ENCODE results near the gene SMU1.

Gene SMU1

DNA sequence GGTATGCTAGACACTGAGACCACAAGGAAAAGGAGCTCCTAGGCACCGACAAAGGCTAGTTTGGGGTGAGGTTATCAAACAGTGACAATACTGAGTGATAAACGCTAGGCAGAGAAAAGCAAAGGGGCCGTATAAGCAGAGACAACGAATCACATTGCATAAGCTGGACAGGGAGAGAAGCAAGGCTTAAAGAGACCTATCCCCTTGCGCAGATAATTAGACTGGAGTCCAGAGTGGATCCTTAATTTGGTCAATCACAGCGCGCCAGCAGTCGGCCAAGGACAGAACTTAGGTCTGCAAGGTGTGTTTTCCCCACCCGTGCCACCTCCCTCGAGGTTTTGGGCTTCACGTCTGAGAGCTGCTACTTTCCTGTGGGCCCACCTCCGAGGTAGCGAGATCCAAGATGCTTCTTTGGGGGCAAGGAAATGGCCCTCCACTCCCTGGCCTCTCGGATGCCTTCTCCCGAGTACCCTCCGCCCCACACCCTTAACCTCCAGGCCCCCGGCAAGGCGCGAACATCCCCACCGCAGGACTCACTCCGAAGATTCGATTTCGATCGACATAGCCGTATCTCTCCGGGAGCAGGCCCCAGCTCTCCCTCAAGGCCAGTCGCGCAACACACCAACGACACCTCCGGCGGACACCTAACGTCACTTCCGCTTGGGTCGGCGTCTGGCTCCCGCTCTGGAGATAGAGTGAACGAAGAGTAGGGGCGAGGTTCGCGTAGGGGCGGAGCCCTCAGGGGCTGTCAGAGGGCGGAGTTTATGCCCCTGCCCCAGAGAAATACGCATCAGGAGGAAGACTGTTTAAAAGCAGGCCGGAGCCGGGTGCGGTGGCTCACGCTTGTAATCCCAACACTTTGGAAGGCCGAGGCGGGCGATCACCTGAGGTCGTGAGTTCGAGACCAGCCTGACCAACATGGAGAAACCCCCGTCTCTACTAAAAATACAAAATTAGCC, at the start of gene SMU1:
SMU1 (minus strand) TSS at position 629 of the 959 bp plus-strand sequence; CDS start at position 563, 66 bp downstream.
- peak; percentile 17 for FAIRE-seq

DNA sequence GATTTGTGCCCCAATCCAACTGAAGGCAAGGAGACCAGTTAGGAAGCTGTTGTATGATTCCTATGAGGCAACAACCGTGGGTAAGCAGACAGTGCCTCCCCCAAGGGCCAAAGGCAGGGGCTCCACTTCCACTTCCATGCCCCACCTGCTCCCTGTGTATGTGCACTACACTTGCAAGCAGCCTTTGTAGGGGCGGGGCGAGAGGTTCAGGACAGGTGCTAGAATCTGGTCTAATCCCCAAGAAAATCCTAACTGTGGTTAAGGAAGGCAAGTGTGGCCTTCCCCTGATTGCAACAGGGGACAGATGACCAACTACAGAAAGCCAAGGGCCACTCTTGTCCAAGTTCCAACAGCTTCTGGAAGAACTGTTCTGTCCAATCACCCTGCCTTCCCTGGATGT, 49.0 kb upstream of the SMU1 start:
- FAIRE-seq, result no peak

DNA sequence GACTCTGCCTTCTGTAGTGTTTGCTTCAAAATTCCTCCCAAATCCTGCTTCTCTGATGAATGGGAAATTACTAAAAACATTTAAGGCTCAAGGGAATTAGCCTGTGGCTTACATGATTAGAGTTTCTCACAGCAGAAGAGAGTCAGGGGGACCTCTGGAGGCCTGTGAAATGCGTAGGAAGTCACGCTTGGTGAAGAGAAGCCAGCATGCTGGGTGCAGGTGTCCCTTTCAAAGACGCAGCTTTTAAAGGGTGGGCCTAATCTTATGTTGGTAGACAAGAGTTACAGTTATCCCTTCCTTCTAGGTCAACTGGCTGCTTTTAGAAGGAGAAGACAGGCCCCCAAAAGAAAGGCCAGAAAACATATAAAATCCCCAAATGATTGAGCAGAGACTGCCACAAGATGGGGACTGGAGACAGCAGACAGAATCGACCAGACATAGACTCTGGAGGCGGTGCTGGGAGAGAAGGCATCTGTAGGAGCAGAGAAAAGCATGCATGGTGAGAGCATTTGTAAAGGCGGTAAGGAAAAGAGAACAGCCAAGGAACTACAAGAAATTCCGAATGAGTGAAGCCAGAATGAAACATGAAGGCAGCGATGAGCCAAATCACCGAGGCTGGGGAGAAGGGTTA, 48.4 kb upstream of the SMU1 start:
- FAIRE-seq, result no peak

DNA sequence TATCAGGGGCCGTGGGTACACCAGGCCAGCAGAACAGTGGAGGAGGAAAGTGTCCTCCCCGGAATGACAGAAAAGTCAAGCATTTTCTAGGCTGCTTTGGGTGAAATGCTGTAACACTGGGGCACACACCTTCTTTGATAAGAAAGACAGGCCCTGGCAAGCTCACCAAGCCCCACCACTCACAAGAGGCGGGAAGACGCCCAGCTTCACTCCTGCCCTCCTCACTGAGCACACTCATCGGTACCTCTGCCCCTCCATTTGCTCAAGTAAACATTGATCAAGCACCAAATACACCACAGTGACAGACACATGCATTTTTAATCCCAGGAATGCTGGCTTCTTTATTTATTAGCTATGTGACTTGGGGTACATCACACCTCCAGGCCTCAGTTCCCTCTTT, 47.6 kb upstream of the SMU1 start:
- no peak for FAIRE-seq

DNA sequence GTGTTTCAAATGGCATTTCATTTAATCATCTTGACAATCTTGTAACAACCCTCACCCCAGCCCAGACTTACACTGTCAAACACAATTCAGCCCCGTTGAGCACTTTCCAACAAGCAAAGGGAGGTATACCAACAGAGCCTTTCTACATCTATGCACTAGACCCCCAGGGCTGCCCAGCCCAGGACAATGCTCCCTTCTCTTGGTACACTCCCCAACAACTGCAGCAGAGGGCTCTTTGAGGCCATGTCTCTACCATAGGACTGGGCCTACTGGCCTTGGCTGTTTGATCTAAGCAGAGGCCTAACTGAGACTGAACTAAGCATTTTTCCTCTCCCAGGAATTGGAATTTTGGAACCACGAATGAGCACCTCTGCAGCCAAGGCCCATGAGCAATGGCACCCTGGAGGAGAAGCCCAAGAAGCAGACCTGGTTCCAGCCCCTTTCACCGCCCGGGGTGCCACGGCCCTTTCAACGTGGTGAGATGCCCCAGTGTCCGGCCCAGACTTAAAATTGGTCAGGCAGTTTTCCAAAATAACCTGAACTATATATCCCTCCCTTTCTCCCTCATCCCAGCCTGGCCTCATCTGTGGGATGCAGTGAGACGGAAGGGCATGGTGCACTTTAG, 47.0 kb upstream of the SMU1 start:
- no peak for FAIRE-seq

DNA sequence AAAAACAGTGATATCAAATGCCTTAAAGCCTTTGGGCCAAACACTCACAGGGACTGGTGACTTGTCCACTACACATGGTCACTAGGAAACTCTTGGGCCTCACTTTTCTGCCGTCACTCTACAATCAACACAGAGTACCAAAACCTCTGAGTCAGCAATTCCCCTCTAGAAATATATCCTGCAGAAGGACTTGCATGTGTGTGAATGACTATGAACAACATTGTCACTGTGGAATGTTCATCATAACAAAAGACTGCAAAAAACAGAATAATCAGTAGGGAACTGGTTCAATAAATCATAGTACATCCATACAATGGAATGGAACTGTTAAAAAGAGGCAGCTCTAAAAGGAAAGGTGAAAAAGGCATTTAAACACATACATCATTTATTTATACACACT, 44.1 kb upstream of the SMU1 start:
- FAIRE-seq, result no peak

DNA sequence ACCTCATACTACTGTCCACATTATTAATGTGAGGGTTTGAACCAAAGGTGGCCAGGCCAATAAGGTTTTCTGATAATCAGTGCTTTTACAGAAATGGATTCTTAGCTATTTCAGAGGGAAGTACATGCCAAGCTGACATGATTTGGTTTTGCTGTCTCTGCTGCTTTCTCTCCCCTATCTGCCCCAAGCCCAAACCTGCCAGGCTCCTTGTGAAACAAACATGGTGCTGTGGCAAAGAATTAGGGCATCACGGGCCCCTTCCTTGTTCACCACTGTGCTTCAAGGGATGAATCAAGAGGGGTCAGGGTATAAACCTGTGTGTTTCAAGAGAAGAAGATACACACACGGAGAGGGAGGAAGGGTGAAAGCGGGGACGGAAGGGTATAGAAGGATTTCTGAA, 41.3 kb upstream of the SMU1 start:
- no peak for FAIRE-seq

DNA sequence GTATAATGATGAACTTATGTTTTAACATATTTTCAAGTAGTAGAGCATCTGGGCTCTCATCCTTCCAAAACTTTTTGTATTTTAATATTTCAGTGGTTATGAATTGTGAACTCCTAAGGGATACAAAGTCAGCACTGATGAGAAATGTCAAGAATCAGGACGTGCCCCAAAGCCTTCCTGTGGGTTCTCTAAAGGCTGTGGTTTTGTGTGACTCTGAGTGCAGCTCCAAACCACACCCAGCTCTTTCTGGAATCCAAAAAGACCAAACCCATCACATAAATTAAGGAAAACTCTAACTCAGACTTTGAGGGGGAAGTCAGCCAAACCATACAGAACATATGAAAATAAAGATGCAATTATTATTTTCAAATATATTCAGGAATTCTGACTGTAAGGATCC, 40.8 kb upstream of the SMU1 start:
- no peak for FAIRE-seq

DNA sequence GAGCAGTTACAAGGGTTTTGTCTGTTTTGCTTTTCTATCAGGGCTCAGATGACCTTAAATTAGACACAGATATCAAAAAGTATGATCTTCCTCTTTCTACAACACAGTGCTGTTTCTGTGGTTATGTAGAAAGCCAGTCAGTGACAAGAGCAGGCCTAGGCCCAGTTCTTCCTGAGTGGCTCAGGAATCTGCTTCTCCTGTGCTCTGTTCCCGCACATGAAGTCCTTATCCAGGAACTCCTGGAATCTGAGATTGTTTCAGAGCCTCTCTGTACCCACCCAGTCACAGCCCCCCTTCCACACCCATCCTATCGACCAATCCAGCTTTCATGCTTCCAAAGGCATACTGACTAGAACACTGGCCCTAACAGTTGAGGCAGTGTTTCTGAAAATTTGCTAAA, 40.4 kb upstream of the SMU1 start:
- FAIRE-seq, result no peak

DNA sequence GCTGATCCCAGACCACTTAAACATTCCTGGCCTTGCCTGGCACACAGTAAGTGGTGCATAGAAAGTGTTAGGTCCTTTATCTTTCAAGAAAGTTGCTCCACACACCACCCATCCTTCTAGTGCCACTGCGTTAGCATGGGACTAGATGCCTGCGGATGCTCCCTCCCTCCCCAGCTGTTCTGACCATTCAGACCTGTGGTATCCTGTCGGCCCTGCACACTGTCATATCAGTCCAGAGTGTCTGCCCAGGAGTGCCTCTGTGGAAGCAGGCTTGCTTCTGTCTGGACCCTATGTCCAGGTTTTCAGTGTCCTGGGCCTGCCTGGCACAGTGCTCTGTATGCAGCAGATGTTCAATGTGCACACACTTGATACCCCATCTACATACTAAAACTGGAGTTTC, 38.3 kb upstream of the SMU1 start:
- FAIRE-seq, result no peak

DNA sequence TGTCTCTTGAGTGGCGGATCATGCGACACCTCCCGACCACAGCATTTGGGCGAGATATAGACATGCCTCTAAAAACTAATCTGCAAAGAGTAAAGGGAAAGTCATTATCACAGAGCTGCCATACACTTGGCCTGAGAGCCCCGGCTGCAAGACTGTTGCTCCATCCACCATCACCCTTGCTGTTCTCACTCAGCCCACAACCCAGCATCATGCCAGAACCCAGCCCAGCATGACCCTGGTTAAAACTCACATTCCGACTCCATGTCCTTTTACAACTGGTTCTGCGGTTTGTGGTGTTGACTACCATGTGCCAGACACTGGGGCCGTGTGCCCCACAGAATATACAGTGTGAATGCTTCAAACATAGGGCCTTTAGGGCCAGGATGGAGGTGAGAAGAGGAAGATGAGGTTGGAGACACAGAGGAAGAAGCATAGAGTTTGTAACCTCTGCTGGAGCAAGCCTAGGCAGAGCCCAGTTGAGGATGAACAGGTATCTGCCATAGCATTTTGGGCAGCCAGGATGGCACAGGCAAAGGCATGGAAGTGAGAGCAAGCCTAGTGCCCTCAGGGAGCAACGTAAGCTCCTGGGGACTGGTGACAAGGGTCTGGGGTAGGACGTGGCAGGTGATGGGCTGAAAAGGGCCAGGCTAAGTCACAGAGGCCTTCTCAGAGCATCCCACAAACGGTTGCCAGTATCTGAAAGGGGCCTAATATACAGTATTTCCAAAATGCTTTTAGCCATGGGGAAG, 37.5 kb upstream of the SMU1 start:
- FAIRE-seq, result no peak

DNA sequence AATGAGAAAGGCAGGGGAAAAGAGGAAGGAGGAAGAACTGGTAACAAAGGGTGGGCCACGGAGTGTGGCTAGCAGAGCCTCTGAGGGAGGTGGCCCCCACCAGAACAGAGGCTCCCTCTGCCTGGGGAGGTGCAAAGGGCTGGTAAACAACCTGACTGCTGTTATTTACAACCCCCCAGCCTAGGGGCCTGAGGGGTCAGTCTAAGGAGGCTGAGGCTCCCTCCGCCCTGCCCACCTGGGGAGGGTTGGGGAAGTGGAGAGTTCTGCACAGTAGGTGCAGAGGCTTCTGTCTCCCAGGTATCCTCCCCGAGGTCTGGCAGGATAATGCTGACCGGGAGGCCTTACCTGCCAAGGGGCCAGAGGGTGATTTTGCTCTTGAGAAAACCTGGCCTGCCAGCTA, 35.6 kb upstream of the SMU1 start:
- no peak for FAIRE-seq

DNA sequence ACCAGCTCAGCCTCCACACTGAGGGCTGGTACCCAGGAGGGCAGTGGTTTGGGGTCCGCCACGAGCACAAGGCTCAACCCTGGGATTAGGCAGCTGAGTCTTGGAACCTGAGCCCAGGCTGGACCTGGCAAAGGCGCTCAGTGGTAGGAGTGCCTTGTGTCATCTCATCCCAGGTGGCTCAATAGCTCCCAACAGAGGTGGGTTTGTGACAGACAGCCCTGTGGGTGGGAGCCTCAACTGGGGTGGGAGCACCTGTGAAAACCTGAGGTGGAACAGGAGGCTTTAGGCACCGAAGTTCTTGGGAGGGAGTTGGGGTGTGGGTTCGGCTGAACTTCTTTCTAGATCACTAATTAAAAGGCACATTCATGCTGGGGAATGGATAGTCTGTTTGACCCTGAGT, 35.2 kb upstream of the SMU1 start:
- no peak for FAIRE-seq

DNA sequence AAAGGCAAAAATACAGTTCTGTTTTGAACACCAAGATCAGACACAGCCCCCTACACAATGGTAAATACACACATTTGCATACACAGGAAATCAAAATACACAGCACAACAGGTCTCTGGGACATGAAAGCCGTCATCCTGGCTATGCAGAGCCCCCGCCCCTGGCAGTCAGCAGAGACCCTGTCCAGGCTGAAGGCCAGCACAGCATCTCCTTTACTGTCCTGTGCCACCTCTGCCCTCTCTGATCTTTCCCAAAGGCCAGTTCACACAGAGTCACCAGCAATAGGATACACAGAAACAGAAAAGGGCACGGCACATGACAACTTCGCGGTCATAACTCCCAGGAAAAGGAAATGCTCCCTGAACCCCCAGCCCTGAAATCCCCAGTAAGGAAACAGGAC, 34.2 kb upstream of the SMU1 start:
- no peak for FAIRE-seq

DNA sequence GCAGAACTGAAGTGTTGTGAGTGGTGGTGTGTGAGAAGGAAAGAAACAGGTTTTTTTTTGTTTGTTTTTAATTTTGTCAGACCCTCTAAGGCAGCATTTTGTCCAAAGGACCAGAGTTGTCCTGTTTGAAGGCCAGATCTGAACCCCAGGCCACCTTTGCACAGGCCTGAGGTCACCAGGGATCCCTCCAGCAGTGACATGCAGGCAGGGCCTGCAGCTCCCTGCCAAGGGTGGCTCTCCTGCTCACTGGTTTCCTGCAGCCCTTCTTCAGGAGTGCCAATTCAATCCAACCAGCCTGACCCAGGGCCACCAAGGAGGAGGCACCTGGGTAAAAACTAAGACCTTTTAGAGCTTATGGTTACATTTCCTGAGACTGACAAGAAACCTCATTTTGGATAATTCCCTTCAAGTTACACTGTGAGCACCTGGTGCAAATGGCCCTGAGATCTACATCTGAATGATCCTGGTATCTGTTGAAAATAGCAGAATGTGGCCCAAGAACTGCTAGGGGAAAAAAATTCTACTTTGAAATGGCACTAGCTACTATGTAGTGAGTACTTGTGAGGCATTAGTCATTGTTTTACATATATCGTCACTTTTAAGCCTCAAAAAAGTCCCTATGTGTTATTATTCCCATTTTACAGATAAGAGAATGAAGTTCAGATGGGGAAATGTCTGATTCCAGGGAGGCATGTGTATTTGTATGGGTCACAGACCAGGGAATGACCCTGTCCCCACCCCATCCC, 33.5 kb upstream of the SMU1 start:
- FAIRE-seq, result no peak

DNA sequence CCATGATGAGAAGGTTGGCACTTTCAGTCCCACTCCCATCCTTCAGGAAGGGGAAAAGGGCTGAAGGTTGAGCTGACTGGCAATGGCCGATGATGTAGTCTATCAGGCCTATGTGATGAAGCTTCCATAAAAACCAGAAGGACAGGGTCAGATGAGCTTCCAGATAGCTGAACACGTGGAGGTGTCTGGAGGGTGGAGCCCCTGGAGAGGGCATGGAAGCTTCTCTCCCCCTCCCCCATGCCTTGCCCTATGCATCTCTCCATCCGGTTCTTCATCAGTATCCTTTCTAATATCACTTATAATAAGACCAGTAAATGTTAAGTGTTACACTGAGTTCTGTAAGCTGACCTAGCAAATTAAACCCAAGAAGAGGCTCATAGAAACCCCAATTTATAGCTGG, 32.6 kb upstream of the SMU1 start:
- no peak for FAIRE-seq

DNA sequence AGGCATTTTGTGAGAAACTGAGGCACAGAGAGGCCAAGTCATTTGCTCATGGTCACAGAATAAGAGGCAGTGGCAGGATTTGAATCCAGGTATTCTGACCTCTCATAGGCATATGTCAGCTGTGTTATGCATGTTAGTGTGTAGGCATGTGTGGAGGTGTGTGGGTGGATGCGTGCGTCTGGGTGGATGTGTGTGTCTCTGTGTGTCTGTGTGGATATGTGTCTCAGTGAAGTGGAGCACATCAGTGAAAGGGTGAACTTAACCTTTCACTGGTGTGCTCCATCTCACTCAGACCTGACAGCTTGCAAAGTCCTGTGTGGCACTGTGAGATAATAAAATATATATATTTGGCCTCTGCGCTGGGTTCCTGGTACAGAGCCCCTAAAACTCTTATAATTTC, 32.0 kb upstream of the SMU1 start:
- FAIRE-seq, result no peak

DNA sequence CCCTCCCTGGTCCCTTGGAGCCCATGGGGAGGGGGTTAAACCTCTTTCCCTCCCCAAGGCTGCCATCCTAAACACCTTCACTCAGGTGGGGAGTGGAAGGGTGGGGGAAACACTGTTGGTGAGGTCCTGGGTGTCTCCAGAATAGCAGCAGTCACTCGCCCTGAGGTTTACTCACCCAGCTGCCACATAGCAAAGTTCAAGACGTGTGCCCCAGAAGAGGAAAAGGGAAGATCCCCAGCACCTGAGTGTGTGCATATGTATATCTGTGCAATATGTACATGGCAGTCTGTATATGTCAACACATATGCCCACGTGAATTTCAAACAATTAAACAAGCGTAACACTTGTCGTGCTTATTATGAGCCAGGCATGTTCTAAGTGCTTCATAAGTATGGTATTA, 31.3 kb upstream of the SMU1 start:
- FAIRE-seq, result no peak

DNA sequence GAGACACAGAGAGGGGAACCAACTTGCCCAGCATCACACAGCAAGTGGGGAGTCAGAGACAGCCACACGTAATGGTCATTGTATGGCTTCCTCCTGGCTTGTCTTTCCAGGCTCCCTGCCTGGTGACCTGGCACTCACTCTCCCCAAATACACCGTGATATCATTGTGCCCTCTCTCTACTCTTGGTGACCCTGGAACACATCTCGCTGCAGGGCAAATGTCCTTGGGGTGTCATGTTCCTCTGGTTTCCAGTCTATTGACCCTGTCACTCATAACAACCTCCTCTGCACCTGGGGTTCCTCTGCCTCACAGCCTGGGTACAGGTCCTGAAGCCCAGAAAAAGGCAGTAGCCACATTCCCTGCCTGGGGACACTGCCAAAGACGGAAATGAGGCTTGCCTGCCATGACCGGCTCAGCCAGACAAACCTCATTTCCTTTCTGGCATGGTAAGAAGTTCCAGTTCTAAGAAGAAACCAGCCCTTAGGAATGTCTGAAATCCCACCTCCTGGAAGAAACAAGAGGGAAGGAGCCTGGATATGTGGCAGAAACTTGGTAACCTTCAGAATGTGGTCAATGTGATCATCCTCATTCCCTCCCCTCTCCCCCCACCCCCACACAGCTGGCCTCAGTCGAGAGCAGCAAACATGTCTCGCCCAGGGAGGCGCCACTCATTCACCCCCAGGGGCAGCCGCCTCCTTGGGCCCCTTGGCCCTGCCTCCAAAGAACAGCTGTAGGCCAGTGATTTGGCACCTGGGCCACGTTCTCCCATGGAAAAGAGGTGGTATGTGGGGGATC, 30.6 kb upstream of the SMU1 start:
- no peak for FAIRE-seq

DNA sequence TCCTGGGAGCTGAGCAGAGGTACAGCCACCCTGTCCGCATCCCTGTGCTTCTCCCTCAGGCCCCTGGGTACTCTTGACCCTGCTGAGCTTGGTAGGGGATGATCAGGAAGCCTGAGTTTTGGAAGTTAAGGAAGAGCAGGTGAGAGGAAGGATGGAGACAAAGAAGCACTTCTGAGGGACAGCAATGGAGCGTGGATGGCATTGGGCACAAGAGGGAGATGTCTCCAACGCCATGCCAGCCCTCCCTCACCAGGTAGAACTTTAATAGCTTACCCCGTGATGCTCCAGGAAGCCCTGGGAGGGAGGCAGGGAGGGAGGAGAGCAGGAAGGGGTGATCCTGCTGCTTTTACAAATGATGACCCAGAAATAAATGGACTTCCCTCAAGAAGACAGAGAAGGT, 29.9 kb upstream of the SMU1 start:
- no peak for FAIRE-seq

DNA sequence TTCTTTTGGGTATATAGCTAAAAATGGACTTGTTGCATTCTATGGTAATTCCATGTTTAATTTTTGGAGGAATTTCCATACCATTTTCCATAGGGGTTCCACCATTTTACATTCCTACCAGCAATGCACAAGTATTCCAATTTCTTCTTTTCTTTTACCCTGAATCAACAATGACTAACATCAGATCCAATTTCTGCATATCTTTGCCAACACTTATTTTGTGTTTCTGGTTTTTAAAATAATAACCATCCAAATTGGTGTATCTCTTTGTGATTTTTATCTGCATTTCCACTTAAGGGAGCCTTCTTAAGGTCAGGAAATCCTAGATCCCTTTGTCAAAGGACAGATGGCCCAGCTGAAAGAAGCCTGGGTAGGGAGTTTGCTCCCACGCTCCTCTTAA, 29.5 kb upstream of the SMU1 start:
- no peak for FAIRE-seq

DNA sequence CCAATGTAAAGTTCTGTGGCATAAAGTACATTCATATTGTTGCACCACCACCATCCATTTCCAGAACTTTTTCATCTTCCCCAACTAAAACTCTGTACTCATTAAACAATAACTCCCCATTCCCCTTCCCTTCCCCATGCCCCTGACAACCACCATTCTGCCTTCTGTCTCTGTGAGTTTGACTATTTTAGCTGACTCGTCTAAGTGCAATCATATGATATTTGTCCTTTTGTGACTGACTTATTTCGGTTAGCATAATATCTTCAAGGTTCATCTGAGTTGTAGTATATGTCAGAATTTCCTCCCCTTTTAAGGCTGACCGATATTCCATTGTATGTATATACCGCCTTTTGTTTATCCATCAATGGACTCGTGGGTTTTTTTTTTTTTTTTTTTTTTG, 29.0 kb upstream of the SMU1 start:
- FAIRE-seq, result no peak

Data from islet of Langerhans (tissue), 1 donor.